HG02943 (cell line): ENCODE data around the gene LILRA5.
"Not testable (repeated sequence)": the region's sequence is repeated elsewhere in the genome, so short reads cannot be mapped to it uniquely, and the experiment has no call there.

Experiments used
- ATAC-seq: cut with Tn5 transposase; IDR thresholded peaks from one replicate; pipeline ENCODE4 v1.9.1; 2021; ENCODE audit warnings: mild to moderate bottlenecking, low read depth, moderate library complexity; ENCODE audit not compliant: unreplicated experiment

LILRA5 gene

GRCh38 chr19:54335164-54335563, 22.2 kb upstream of the LILRA5 start:
- no peak for ATAC-seq

DNA sequence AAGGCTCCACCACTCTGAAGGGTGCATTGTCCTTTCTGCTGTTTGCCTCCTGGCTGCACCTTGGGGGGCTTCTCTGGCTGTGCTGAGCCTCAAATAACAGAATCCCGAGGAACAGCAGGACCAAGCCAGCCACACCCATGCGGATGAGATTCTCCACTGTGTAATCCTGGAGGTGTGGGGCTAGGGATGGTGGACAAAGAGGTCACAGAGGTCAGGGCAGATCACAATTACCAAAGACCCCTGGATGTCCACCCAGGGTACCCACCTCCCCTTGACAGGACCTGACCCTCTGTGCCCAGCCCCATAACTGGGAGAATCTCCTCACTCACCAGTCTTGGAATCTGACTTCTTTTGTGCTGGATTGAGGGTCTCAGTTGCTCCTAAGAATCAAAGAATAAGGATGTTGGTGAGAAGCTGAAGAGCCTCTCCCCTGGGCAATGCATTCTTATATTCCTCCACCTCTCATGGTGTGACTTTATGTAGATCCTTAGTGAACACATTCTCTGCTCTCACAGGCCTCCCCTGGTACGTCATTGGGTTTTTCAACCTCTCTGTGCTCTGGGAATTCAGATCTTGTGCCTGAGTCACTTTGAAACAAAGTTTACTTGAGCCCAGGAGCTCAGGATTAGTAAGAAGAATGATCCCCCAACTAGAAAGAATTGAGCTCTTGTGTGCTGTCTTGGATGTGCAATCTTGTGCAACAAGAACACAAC, 20.8 kb upstream of the LILRA5 start:
- no peak for ATAC-seq

DNA sequence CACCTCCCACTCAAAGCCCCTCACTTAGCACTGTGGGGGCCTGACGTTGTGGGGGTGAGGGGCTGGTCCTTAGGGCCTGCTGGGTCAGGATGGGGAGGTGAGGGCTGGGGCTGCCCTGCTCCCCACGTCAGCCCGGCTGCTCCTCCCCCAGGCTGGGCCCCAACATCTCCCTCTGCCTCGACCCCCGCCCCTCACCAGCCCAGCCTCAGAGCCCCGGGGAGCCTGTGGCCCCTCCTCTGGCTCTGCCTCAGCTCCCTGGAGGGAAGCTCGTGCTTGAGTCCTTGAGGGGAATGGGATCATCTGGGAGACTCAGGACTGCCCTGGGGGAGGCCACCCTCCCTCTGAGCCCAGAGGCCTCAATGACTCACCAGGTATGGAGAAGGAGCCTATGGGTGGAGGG, 19.2 kb upstream of the LILRA5 start:
- no peak for ATAC-seq

DNA sequence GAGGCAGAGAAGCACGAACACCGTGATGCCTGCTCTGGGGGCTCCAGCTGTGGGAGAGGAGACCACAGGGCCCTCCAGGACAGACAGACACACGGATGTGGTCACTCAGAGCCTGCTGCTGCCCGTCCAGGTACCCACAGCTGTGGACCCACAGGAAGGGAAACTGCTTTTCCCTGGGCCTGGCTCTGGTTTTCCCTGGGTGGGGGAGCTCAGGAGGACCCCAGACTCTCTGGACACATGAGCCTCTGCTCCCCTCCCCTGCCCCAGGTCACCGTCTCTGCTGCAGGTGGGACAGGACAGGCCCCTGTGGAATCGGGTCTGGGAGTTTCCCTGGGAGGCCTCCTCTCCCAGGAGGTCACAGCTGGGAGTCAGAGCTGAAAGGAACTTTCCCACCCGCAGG, 18.7 kb upstream of the LILRA5 start:
- ATAC-seq, result no peak

DNA sequence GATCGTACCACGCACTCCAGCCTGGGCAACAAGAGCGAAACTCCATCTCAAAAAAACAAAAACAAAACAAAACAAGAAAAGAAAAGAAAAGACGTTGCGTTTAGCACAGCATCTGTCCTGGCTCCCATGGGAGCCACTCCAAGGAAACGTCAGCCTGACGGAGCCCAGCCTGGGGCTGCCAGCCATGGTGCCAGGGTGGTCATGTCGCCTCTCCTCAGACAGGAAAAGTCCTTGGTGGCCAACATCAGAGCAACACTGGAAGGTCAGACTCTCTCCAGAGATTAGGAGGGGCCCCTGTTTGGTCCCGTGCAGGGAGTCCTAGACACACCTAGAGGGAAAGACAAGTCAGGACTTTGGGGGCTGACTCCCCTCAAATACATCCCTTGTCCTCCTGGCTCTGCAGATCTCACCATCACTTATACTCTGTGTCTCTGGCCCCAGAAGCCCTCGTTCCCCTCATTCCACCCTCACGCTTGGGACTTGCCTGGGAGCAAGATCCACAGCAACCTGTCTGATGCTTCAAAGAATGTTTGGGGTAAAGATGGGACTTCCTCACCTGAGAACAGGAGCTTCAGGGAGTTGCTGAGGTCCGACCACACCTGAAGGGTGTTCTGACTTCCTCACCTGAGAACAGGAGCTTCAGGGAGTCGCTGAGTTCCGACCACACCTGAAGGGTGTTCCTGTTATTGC, 16.7 kb upstream of the LILRA5 start:
- no peak for ATAC-seq

- not testable (repeated sequence) for ATAC-seq
Observed at GRCh38 chr19:54328781-54329180, 15.8 kb upstream of the LILRA5 start.

- no peak for ATAC-seq
Observed at GRCh38 chr19:54325631-54326030, 12.7 kb upstream of the LILRA5 start.

DNA sequence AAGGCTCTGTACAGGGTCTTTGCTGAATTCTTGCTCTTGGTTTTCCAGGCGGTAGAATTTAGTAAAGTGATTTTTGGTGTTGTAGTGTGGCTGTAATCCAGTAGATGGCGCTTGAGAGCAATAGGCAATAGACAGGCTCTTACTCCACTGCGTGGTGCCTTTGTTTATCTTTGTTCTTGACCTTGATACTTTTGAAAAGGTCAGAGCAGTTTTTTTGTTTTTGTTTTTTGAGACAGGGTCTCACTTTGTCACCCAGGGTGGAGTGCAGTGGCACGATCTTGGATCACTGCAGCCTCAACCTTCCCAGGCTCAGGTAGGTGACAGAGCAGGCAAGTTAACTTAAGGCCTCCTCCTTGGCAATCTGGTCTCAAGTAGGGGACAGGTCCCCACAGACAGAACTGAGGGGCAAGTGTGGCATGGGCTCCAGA, 12.2 kb upstream of the LILRA5 start:
- no peak for ATAC-seq

GRCh38 chr19:54324071-54324470, 11.1 kb upstream of the LILRA5 start:
- no peak for ATAC-seq

GRCh38 chr19:54322934-54323333, 10.0 kb upstream of the LILRA5 start:
- ATAC-seq, result not testable (repeated sequence)

DNA sequence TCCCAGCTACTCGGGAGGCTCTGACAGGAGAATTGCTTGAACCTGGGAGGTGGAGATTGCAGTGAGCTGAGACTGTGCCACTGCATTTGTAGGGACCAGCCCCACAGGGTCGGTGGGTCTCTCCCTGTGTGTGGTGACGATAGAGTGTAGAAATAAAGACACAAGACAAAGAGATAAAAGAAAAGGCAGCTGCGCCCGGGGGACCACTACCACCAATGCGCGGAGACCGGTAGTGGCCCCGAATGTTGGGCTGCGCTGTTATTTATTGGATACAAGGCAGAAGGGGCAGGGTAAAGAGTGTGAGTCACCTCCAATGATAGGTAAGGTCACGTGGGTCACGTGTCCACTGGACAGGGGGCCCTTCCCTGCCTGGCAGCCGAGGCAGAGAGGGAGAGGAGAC, 9.3 kb upstream of the LILRA5 start:
- not testable (repeated sequence) for ATAC-seq

GRCh38 chr19:54319892-54320670, 7.1 kb upstream of the LILRA5 start:
- ATAC-seq, result no peak

DNA sequence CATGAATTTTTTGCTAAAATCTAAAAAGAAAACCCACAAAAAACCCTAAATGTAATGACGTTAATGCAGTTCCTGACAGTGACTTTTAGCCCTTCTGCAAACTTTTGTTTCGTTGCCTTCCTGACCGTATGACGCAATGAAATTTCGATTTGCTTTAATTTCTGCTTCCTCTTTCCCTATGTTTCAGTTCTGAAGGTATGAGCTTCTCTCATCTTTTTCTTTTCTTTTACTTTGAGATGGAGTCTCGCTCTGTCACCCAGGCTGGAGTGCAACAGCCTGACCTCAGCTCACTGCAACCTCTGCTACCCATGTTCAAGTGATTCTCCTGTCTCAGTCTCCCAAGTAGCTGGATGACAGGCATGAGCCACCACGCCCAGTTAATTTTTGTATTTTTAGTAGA, 6.1 kb upstream of the LILRA5 start:
- ATAC-seq, result no peak

GRCh38 chr19:54317965-54318240, 4.9 kb upstream of the LILRA5 start:
- ATAC-seq, result no peak

GRCh38 chr19:54317108-54317964, 4.4 kb upstream of the LILRA5 start:
- no peak for ATAC-seq

DNA sequence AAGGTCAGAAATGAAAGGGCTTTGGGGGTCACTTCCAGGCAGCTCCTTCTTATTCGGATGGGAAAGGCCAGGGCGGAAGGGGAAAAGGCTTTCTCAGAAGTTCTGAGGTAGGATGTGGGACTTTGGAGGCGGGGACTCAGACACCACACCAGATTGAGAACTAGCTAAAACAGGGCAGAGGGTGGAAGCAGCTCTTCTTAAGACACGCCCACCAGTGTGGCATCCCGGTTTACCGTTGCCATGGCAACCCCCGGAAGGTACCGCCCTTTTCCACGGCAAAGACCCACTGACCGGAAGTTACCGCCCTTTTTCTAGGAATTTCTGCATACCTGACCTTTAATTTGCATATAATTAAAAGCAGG, 3.8 kb upstream of the LILRA5 start:
- ATAC-seq, result no peak

- no peak for ATAC-seq
Observed at GRCh38 chr19:54315956-54316355, 3.0 kb upstream of the LILRA5 start.

DNA sequence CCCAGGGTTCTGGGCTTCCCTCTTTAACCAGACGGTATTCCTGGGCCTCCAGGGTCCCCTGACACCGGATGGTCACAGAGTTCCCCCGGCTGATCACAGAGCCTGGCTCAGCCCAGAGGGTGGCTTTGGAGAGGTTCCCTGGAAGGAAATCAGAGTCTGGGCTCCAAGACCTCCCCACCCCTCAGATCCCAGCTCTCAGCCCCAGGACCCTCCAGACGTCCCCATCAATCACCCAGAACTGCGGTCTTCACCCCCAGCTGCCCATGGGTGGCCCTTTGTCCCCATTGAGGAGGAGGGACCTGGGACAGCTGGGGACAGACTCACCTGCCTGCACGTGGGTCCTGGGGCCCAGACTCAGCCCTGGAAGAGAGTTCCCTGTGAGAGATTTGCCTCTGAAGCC, 955 bp downstream of the LILRA5 start:
- ATAC-seq, result no peak

DNA sequence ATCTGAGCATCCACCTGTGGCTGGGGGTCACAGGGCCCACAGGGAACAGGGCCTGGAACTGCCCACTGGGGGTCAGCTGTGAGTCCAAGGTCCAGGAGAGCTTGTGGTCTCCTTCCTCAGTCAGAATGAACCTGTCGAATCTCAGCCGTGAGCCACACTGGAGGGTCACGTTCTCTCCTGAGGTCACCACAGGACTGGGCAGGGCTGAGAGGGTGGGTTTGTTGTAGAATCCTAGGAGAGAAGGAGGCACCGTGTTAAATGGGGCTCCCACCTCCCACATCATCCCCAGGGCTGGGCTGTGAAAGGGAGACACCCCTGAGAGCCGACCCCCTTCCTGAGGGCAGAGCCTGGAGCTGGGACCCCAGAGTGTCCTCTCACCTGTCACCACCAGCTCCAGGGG, 1.5 kb downstream of the LILRA5 start:
- ATAC-seq, result no peak

- ATAC-seq, result no peak
Observed at GRCh38 chr19:54310543-54310942, 2.4 kb downstream of the LILRA5 start.

GRCh38 chr19:54309811-54310210, 3.2 kb downstream of the LILRA5 start:
- ATAC-seq, result no peak
